Dendritic cell treated with granulocyte-macrophage colony-stimulating factor and Interleukin-4, amounts not matched to agents 40 ng/mL and 50 ng/mL, for 4 days (primary cell): Measurements from ENCODE around the gene OR2D2.
A peak's percentile ranks its signal among the peaks of the same experiment; 100 is the strongest.

Source experiments
- H3K27ac Mint-ChIP-seq: one replicate; pipeline ENCODE4 v1.8.0; 2022; ENCODE audit warnings: mild to moderate bottlenecking, mixed read lengths
- H3K27me3 Mint-ChIP-seq: one replicate; pipeline ENCODE4 v1.8.0; 2022; ENCODE audit warnings: mild to moderate bottlenecking, mixed read lengths
- H3K36me3 Mint-ChIP-seq: one replicate; pipeline ENCODE4 v1.8.0; 2022; ENCODE audit warnings: low read depth, mixed read lengths
- H3K4me1 Mint-ChIP-seq: one replicate; pipeline ENCODE4 v1.8.0; 2022; ENCODE audit warnings: low read depth, mixed read lengths
- H3K4me3 Mint-ChIP-seq: one replicate; pipeline ENCODE4 v1.8.0; 2022; ENCODE audit warnings: mild to moderate bottlenecking, moderate library complexity, mixed read lengths
- H3K9me3 Mint-ChIP-seq: one replicate; pipeline ENCODE4 v1.8.0; 2022; ENCODE audit warnings: mixed read lengths
- intact Hi-C: fragments of 100-400 bp; cut with micrococcal nuclease; formaldehyde crosslinking; loops from one replicate; pipeline ENCODE4 v1.15.0; 2022

OR2D2 gene, protein sequence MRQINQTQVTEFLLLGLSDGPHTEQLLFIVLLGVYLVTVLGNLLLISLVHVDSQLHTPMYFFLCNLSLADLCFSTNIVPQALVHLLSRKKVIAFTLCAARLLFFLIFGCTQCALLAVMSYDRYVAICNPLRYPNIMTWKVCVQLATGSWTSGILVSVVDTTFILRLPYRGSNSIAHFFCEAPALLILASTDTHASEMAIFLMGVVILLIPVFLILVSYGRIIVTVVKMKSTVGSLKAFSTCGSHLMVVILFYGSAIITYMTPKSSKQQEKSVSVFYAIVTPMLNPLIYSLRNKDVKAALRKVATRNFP

DNA sequence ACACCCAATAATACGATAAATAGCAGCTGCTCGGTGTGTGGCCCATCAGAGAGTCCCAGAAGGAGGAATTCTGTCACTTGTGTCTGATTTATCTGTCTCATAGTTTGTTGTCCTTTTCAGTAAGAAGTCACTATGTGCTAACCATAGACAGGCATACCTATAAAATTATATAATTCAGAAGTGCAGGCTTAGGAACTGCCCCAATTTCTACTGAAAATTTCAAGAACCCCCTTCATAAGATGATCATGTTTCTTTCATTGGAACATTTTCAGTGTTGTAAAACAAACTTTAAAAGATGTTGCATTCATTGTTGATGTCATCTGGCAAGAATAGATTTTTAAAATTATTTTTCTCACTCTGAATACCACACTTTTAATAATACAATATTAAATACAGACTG, at the start of gene OR2D2:
OR2D2 (minus strand) TSS at position 101 of the 400 bp plus-strand sequence; CDS start at position 101, 0 bp downstream.
- Mint-ChIP-seq H3K27me3 (no peaks in the 10 kb centered on the region), H3K9me3 (no peaks in the 10 kb centered on the region), H3K4me3 (no peak within 1 kb of the TSS), H3K36me3 (no peaks in the 10 kb centered on the region), H3K4me1 (no peaks in the 10 kb centered on the region), H3K27ac (no peak within 1 kb of the TSS)
- intact Hi-C loops = no loop called here

DNA sequence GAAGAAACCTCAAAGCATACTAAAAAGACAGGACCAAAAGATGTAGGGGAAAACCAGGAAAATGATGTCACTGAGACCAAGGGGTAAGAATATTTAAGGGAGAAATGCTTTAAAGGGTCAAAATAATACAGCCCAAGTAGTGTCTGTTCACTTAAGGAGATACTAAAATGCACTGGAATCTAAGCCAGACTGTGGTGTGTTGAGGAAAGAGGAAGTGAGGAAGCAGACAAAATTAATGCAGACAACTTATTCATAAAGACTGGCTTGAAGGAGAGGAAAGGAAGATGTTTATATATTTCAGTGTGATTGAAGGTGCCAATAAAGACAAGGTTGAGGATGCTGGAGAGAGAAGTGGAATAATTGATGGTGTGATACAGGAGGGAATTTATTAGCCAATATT, 49.7 kb upstream of the OR2D2 start:
- H3K4me1 Mint-ChIP-seq = no peaks in the 10 kb centered on the region
- H3K9me3 Mint-ChIP-seq = no peaks in the 10 kb centered on the region
- intact Hi-C loops = no loop called here
- no peaks in the 10 kb centered on the region for H3K36me3 Mint-ChIP-seq
- no peak overlapping the region for H3K27ac Mint-ChIP-seq
- H3K4me3 Mint-ChIP-seq = no peak overlapping the region
- no peaks in the 10 kb centered on the region for H3K27me3 Mint-ChIP-seq

DNA sequence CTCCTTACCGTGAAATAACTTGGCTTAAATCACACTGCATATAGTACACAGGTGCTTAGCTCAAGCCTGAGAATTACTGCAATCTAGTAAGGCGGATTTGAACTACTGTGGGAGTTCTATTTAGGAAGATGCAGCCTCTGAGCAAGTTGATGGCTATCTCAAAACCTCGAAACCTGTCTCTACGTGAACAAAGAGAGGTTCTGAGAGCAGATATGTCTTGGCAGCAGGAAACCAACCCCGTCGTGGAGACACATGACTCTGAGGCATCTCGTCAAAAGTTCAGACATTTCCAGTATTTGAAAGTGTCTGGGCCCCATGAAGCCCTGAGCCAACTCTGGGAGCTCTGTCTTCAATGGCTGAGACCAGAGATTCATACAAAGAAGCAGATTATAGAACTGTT, 39.8 kb upstream of the OR2D2 start:
- no peak overlapping the region for H3K27ac Mint-ChIP-seq
- H3K4me3 Mint-ChIP-seq = no peak overlapping the region
- H3K9me3 Mint-ChIP-seq = no peaks in the 10 kb centered on the region
- H3K4me1 Mint-ChIP-seq = peaks cover 3% of the 10 kb centered on the region
- H3K27me3 Mint-ChIP-seq = peaks cover 7% of the 10 kb centered on the region
- intact Hi-C loops = no loop called here
- H3K36me3 Mint-ChIP-seq = no peaks in the 10 kb centered on the region

DNA sequence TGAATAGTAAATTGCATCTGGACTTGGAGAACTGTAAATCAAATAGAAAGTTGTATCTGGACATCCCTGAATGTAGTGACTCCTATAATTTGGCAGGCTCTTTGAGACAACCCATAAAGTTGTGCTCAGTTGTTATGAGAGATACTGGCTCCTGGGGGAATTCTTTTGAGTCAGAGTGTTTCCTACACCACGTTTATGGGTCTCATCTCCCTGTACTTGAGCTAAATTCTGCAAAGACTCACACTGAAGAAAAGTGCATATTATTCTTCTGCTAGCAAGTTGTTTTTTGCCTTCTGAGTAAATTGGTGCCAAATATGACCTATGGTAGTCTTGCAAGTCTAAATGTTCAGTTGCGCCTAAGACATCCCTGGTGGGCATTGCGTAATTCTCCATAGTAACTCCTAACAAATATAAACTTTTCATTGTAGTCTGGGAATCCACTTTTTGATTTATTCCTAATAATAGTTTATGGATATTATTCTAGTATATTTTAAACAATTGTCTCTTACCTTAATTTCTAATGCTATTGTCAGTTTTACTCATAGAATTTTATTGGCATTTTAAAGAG, 38.9 kb upstream of the OR2D2 start:
- H3K4me1 Mint-ChIP-seq = peaks cover 10% of the 10 kb centered on the region
- intact Hi-C loops = no loop called here
- no peaks in the 10 kb centered on the region for H3K9me3 Mint-ChIP-seq
- peaks cover 14% of the 10 kb centered on the region for H3K27me3 Mint-ChIP-seq
- H3K4me3 Mint-ChIP-seq = no peak overlapping the region
- no peaks in the 10 kb centered on the region for H3K36me3 Mint-ChIP-seq
- no peak overlapping the region for H3K27ac Mint-ChIP-seq

DNA sequence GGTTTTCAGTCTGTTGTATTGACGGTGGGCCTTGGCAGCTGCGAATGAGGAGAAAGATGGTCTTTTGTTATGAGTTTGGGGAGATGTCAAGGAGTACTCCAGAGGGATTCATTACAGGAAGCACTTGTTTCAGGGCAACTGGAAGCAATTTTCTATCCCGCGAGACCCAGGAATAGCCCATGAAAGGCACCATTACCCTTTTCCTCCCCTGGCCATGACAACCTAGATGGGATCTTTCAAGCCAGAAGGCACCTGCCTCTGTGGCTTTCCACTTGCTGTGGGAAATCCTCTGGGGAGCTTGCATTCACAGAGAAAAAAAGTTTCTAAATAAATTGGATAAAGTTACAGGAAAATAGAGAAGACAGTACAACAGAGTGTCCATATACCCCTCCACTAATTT, 36.6 kb upstream of the OR2D2 start:
- intact Hi-C loops = no loop called here
- no peaks in the 10 kb centered on the region for H3K36me3 Mint-ChIP-seq
- no peak overlapping the region for H3K4me3 Mint-ChIP-seq
- no peak overlapping the region for H3K27ac Mint-ChIP-seq
- H3K9me3 Mint-ChIP-seq = no peaks in the 10 kb centered on the region
- H3K27me3 Mint-ChIP-seq = peaks cover 27% of the 10 kb centered on the region
- peaks cover 18% of the 10 kb centered on the region for H3K4me1 Mint-ChIP-seq

DNA sequence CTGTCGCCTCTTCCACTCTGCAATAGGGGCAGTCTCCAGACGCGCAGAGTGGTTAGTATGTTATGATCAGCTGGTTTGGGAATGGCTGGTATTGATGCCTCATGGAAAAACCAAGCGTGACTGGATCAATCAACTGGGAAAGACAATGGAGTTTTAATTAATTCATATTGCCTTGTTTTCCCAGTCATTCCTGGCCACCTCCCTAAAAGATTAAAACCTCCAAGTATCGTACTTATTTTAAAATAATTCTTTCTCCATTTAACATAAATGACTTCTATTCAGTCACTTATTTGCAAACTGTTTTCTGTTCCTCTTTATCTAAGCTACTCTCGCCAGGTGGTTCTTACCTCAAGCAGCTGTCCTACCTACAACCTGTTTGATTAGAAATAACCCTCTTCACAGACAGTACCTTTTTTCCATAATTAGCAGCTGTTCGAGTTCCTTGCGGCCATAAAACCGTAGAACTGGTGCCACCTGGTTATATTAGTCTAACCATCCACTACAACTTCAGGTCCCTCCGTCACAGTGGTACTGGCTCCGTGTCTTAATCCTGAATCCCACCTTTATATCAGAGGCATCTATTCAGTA, 34.8 kb upstream of the OR2D2 start:
- no peaks in the 10 kb centered on the region for H3K9me3 Mint-ChIP-seq
- H3K36me3 Mint-ChIP-seq = no peaks in the 10 kb centered on the region
- no peak overlapping the region for H3K27ac Mint-ChIP-seq
- intact Hi-C loops = no loop called here
- H3K27me3 Mint-ChIP-seq = peaks cover 27% of the 10 kb centered on the region
- H3K4me3 Mint-ChIP-seq = peak overlapping the region; percentile 80
- H3K4me1 Mint-ChIP-seq = peaks cover 18% of the 10 kb centered on the region

DNA sequence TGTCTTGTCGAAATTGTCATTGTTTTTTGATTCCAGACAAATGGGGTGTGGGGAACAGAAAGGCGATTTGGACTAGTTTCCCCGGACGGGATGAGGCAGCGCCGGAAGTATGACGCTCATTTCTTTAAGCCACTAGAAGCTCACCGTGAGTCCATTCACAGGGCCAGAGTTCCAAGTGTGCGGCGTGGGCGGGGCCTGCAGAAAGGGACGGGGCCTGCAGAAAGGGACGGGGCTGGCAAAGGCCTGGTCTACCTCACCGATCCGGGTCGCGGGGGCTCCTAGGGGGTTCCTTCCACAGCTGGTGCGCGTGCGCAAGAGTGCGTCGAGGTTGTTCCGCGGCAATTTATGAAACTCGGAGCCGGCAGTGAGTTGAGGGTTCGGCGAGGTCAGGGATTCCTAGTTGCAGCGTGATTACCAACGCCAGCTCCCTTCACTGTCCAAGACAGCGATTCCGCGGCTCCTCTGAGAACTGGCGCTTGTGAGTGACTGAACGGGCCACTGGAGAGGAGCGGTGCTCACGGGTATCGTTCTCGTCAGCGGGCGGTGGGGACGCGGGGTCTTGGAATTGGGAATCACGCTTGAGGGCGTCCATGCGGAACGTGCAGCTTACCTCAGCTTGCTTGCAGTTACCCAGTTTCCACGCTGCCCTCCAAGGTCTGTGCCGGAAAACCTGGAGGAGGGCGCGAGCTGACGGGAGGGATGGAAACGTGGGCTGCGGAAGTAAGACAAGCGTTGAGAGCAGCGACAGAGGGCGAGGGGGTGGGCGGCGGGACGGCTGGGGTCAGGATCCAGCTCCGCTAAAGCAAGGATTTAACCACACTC, 34.1 kb upstream of the OR2D2 start, which contains the start of gene ZNF215:
ZNF215 (plus strand) TSS at position 219 of the 822 bp plus-strand sequence. CDS start 5,847 bp downstream, outside the sequence.
- H3K4me1 Mint-ChIP-seq = peaks cover 18% of the 10 kb centered on the region
- H3K27ac Mint-ChIP-seq = no peak within 1 kb of the TSS
- H3K4me3 Mint-ChIP-seq = peak within 1 kb of the TSS; percentile 80
- peaks cover 27% of the 10 kb centered on the region for H3K27me3 Mint-ChIP-seq
- no peaks in the 10 kb centered on the region for H3K36me3 Mint-ChIP-seq
- no peaks in the 10 kb centered on the region for H3K9me3 Mint-ChIP-seq
- intact Hi-C loops = no loop called here

DNA sequence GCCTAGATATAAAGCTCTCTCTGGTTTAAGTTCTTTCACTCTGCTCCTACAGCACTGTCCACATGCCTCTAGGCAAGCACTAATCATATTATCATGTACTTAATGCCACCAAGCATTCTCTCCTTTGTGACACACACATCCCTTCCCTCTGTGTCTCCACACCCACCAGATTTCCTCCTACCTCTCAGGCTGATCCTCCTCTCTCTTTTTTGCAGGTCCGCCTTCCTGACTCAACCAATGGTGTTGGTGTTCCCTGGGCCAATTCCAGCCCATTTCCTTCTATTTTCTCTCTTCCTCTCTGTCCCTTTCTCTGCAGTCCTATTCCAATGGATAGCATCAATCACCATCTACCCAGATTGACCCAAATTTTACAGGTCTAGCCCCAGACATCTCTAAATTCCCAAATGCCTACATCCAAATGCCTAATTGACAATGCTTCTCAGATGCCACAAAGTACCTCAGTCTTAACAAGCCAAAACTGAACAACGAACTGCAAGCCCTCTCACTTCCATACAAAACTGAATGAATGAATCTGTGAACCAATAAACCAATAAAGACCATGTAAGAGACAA, 33.4 kb upstream of the OR2D2 start:
- H3K36me3 Mint-ChIP-seq = no peaks in the 10 kb centered on the region
- peaks cover 27% of the 10 kb centered on the region for H3K27me3 Mint-ChIP-seq
- intact Hi-C loops = no loop called here
- H3K4me3 Mint-ChIP-seq = peak overlapping the region; percentile 80
- no peaks in the 10 kb centered on the region for H3K9me3 Mint-ChIP-seq
- no peak overlapping the region for H3K27ac Mint-ChIP-seq
- H3K4me1 Mint-ChIP-seq = peaks cover 18% of the 10 kb centered on the region

DNA sequence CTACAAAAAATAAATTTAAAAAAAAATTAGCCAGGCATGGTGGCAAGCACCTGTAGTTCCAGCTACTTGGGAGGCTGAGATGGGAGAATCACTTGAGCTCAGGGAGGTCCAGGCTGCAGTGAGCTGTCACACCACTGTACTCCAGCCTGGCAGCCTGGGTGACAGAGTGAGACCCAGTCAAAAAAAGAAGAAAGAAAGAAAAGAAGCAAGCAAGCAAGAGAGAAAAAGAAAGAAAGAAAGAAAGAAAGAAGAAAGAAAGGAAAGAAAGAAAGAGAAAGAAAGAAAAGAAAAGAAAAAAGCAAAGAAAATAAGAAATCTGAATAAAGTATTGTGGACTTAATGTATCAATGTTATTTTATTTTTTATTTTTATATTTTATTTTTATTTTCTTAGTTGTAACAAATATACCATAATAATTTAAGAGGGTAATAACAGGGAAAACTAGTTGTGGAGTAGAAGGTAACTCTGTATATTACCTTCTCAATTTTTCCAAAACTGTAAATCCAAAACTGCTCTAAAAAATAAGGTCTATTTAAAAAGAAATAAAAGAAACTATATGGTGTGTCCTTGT, 32.8 kb upstream of the OR2D2 start:
- peaks cover 27% of the 10 kb centered on the region for H3K27me3 Mint-ChIP-seq
- no peak overlapping the region for H3K4me3 Mint-ChIP-seq
- peaks cover 18% of the 10 kb centered on the region for H3K4me1 Mint-ChIP-seq
- no peaks in the 10 kb centered on the region for H3K36me3 Mint-ChIP-seq
- no peak overlapping the region for H3K27ac Mint-ChIP-seq
- intact Hi-C loops = no loop called here
- no peaks in the 10 kb centered on the region for H3K9me3 Mint-ChIP-seq

DNA sequence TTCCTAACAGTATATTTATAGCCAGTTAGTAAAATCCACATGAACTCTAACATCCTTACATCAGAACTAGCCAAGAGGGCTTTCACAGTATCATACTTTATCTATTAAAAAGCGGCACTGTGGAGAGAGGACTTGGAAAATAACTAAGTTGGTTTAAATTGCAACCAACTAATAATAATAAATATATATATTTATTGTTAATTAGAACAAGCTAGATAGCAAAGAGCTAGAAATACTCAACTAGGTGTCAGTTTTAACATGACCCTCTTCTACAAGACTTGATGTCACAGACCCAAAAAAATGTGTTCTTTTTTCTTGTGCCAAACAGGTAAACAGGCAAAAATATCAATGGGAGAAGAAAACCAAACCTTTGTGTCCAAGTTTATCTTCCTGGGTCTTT, 28.4 kb upstream of the OR2D2 start, which contains the start of gene OR2D3:
OR2D3 (plus strand) TSS at position 301 of the 400 bp plus-strand sequence; CDS start at position 301, 0 bp downstream.
- peaks cover 3% of the 10 kb centered on the region for H3K4me1 Mint-ChIP-seq
- intact Hi-C loops = no loop called here
- H3K36me3 Mint-ChIP-seq = no peaks in the 10 kb centered on the region
- H3K4me3 Mint-ChIP-seq = no peak within 1 kb of the TSS
- no peaks in the 10 kb centered on the region for H3K9me3 Mint-ChIP-seq
- no peak within 1 kb of the TSS for H3K27ac Mint-ChIP-seq
- H3K27me3 Mint-ChIP-seq = peaks cover 7% of the 10 kb centered on the region

DNA sequence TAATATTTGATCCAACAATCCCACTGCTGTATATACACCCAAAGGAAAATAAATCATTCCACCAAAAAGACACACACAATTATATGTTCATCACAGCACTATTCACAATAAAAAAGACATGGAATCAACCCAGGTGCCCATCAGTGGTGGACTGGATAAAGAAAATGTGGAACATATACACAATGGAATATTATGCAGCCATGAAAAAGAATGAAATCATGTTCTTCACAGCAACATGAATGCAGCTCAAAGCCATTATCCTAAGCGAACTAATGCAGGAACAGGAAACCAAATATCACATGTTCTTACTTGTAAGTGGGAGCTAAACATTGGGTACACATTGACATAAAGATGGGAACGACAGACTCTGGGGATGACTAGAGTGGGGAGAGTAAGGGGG, 27.4 kb upstream of the OR2D2 start:
- intact Hi-C loops = no loop called here
- H3K27ac Mint-ChIP-seq = no peak overlapping the region
- no peak overlapping the region for H3K4me3 Mint-ChIP-seq
- H3K4me1 Mint-ChIP-seq = no peaks in the 10 kb centered on the region
- no peaks in the 10 kb centered on the region for H3K36me3 Mint-ChIP-seq
- peaks cover 2% of the 10 kb centered on the region for H3K27me3 Mint-ChIP-seq
- H3K9me3 Mint-ChIP-seq = no peaks in the 10 kb centered on the region

DNA sequence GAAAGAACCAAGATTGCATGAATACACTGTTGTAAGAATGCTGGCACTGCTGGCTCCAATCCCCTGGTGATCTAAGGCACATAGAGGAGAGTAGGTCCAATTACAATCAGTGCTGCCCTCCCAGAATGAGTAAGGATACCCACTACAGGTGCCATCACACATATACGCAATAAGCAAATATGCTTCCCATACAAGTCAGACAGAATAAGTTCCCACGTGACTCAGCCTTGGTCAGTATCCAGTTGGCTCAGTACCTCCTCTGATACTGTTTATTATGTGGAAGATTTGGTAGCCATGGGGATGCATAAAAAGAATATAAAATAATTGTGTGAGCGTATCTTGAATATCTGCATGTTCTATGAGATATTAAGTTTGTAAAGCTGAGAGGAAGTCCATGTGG, 19.6 kb upstream of the OR2D2 start:
- no peaks in the 10 kb centered on the region for H3K4me1 Mint-ChIP-seq
- no peaks in the 10 kb centered on the region for H3K9me3 Mint-ChIP-seq
- H3K27me3 Mint-ChIP-seq = no peaks in the 10 kb centered on the region
- no peaks in the 10 kb centered on the region for H3K36me3 Mint-ChIP-seq
- intact Hi-C loops = no loop called here
- H3K27ac Mint-ChIP-seq = no peak overlapping the region
- no peak overlapping the region for H3K4me3 Mint-ChIP-seq

DNA sequence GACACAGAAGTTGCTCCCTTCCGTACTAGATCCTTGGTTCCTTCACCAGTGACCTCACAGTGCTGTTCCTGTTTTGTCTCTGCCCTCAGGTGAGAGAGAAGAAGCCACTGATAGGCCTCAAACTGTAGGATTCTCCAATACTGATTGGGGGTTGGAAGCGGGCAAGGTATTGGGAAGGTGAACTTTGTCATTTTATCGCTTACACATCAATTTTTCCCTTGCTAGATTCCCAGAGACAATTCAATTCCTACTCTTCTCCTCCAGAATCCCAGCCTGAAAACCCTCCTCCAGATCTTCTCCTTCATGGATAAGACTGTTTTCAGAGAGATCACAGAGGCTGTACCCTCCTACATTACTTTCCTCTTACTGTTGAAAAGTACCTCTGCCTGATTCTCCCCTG, 19.1 kb upstream of the OR2D2 start:
- Mint-ChIP-seq H3K27ac (no peak overlapping the region), H3K4me1 (no peaks in the 10 kb centered on the region), H3K27me3 (no peaks in the 10 kb centered on the region), H3K4me3 (no peak overlapping the region), H3K36me3 (no peaks in the 10 kb centered on the region), H3K9me3 (no peaks in the 10 kb centered on the region)
- intact Hi-C loops = no loop called here
